ENCODE measurements around the gene OLR1. TPM values are rescaled to one million over a fixed set of nuclear protein-coding genes. Genes with fewer than 3 reads are reported as not detected.

OLR1 gene
- total and polyA plus RNA-seq, 7 donors, result 0.03 to 0.66 (median 0.30) TPM; not detected in 3

DNA sequence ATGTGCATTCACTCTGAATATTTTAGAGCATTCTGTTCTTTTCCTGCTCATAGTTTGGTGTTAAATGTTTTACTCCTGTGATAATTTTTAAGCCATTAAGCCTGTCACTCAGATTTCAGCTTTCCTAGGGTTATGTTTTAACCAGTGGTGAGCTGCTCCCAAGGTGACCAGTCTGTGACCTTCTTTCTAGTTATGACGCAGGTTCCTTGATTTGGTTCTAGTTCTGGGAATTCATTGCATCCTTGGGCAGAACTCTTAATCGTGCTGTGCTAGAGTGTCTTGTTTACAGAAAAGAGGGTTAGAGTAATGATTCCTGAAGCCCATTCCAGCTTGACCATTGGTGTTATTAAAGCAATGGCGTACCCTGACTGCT is 42.9 kb upstream of the OLR1 start:
- no peaks in the 10 kb centered on the region for H3K9me3 ChIP-seq
- H3K27me3 ChIP-seq (ENCODE audit: insufficient read depth in 3 of 3, low read length in 2 of 3), result no peaks in the 10 kb centered on the region
- H3K36me3 ChIP-seq (ENCODE audit: insufficient read depth in 1 of 2, low read depth in 1 of 2), result peaks cover 4 to 50% of the 10 kb centered on the region in 2 donors
- peak overlapping the region; percentile 100 for H3K27ac ChIP-seq
- intact Hi-C loops (cut with DNase I), result loop anchor here (5.0 kb wide), 1 partner anchor 507 kb away; the partner anchor contains the start of gene YBX3 (in 2 of the 2)
- ATAC-seq, result no peak
- peaks cover 37% of the 10 kb centered on the region for H3K4me1 ChIP-seq
- DNase-seq, result no peak
- H3K4me3 ChIP-seq, result peak overlapping the region; percentile 92
- TF ChIP-seq, protein P1, sequence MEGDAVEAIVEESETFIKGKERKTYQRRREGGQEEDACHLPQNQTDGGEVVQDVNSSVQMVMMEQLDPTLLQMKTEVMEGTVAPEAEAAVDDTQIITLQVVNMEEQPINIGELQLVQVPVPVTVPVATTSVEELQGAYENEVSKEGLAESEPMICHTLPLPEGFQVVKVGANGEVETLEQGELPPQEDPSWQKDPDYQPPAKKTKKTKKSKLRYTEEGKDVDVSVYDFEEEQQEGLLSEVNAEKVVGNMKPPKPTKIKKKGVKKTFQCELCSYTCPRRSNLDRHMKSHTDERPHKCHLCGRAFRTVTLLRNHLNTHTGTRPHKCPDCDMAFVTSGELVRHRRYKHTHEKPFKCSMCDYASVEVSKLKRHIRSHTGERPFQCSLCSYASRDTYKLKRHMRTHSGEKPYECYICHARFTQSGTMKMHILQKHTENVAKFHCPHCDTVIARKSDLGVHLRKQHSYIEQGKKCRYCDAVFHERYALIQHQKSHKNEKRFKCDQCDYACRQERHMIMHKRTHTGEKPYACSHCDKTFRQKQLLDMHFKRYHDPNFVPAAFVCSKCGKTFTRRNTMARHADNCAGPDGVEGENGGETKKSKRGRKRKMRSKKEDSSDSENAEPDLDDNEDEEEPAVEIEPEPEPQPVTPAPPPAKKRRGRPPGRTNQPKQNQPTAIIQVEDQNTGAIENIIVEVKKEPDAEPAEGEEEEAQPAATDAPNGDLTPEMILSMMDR (IDR thresholded peaks at IDR 0.05), result no peak
- WGBS, 3 donors, result 36 to 51% (median 40%) methylated on average over 3 of the region's 3 CpGs

DNA sequence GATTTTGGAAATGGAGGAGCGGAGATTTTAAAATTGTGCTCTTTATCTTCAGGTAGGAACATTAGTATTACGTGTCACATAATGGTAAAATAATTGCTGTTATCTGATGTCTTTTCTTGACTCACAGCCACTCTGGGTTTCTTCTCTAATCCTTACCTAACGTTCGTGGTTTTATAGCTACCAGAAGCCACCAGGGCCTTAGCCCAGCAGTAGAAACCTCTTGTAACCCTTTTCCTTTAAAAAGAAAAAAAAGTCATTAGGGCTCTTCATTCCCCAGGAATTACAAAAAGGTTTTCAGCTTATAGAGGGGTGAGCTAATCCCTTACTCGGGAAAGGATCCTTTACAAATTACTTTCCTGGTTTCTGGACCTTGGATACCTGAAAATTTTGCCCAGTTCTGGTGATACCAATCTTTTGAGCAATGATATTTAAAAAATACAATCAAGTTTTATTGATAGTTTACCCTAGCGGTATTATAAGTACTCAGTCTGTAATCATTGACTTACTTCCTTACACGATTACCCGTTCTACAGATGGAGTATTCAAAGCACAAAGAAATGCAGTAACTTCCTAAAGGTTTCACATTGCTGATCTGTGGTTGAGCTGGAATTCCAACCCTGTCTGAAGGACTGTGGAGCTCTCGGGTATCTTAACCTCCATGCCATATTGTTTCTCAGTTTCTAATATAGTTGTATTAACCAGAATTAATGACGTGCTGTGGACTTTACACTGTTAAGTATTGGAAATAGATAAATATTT is 42.4 kb upstream of the OLR1 start:
- Histone ChIP-seq H3K4me3 (peak overlapping the region; percentile 92), H3K27ac (peak overlapping the region; percentile 100), H3K4me1 (peaks cover 32% of the 10 kb centered on the region), H3K9me3 (no peaks in the 10 kb centered on the region), H3K36me3 (ENCODE audit: insufficient read depth in 1 of 2, low read depth in 1 of 2) (peaks cover 4 to 44% of the 10 kb centered on the region in 2 donors), H3K27me3 (ENCODE audit: insufficient read depth in 3 of 3, low read length in 2 of 3) (no peaks in the 10 kb centered on the region)
- no peak for DNase-seq
- 13 to 16% (median 14%) methylated on average over 10 of the region's 10 CpGs for WGBS, 3 donors
- intact Hi-C loops (cut with DNase I), result loop anchor here (5.0 kb wide), 1 partner anchor 508 kb away; the partner anchor contains the start of gene YBX3 (in 2 of the 2)
- TF ChIP-seq, protein P1 (IDR thresholded peaks at IDR 0.05), result no peak
- peak in 1 of 4 donors; percentile 21 for ATAC-seq

DNA sequence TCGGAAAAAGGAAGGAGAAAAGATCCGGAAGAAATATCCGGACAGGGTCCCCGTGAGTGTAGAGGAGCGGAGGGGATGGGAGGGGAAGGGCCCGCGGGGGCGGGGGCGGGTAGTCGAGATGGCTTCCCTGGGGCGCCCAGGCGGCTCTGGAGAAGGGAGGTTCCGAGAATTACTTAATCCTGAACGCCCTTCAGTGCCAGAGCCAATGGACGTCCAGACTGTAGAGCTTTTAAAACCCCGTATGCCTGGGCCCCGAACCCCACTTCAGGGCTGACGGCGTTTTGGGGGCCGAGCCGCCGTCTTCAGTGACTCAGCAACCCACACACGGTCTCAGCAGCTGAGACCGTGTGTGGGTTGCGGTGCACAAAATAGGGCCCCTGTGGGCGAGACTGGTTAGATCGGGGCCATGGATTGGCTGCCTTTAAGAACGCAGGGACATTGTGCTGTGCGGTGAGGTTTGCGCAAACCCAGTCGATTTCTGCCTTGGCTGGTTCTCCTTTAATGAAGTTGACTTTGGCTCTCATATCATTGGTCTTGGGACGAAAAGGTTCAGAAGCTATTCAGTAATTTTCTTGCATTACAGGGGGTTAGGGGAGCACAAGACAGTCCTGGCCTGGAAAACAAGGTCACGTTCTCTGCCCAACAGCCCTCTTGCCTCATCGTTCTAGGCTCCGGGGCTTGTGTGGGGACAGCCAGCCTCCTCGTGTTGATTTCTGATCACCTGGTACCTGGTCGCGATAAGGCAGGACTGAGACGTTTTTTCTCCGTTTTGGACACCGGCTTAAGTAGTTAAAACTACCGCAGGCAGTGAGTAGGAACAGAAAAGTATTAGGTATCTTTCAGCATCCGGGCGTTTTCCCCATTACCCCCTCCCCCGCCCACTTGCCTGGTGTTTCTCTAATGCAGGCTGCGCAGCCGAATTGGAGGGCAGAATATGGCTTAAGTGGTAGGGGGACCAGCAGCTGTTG is 41.5 kb upstream of the OLR1 start:
- H3K36me3 ChIP-seq (ENCODE audit: insufficient read depth in 1 of 2, low read depth in 1 of 2), result peaks cover 4 to 36% of the 10 kb centered on the region in 2 donors
- no peaks in the 10 kb centered on the region for H3K9me3 ChIP-seq
- ATAC-seq (peak; percentile 59 to 73 (median 66)), DNase-seq (peak; percentile 83 to 88)
- H3K27ac ChIP-seq, result peak overlapping the region; percentile 100
- intact Hi-C loops (cut with DNase I), result loop anchor here (5.0 kb wide), 1 partner anchor 509 kb away; the partner anchor contains the start of gene YBX3 (in 2 of the 2)
- TF ChIP-seq, protein P1 (IDR thresholded peaks at IDR 0.05), result no peak
- H3K27me3 ChIP-seq (ENCODE audit: insufficient read depth in 3 of 3, low read length in 2 of 3), result no peaks in the 10 kb centered on the region
- peaks cover 29% of the 10 kb centered on the region for H3K4me1 ChIP-seq
- H3K4me3 ChIP-seq, result peak overlapping the region; percentile 92
- WGBS, 3 donors, result 0% methylated on average over 43 to 47 of the region's 47 CpGs

- intact Hi-C loops (cut with DNase I), result loop anchor here (5.0 kb wide), 1 partner anchor 510 kb away; the partner anchor contains the start of gene YBX3 (in 2 of the 2)
- Histone ChIP-seq H3K36me3 (ENCODE audit: insufficient read depth in 1 of 2, low read depth in 1 of 2) (peaks cover 0 to 28% of the 10 kb centered on the region in 2 donors), H3K9me3 (no peaks in the 10 kb centered on the region), H3K4me1 (peaks cover 26% of the 10 kb centered on the region), H3K27me3 (ENCODE audit: insufficient read depth in 3 of 3, low read length in 2 of 3) (no peaks in the 10 kb centered on the region), H3K4me3 (peak within 1 kb of the TSS; percentile 92), H3K27ac (peak within 1 kb of the TSS; percentile 100)
- DNase-seq (peak; percentile 88 to 94), ATAC-seq (peak; percentile 77 to 83 (median 80))
- TF ChIP-seq, protein P1 (IDR thresholded peaks at IDR 0.05), result no peak
- WGBS, 3 donors, result 0 to 1% (median 1%) methylated on average over 35 of the region's 35 CpGs
Measured at GRCh38 chr12:10212739-10213131, 40.8 kb upstream of the OLR1 start, which contains the start of gene GABARAPL1. Gene GABARAPL1 (plus strand): TSS chr12:10212877. CDS start chr12:10213130, 253 bp downstream.
